Colonic mucosa (tissue), 4 donors: ENCODE data around the gene MMRN2. TPM values are rescaled to one million over a fixed set of nuclear protein-coding genes. Genes with fewer than 3 reads are reported as not detected.

ENCODE experiments used
- DNase-seq: peaks from one replicate; pipeline ENCODE4 v3.0.0-alpha.2; 2020
- H3K27ac ChIP-seq: fragments of 200-600 bp; one replicate; pipeline ENCODE4 v1.8.0; 2021
- H3K27me3 ChIP-seq: fragments of 200-600 bp; one replicate; pipeline ENCODE4 v1.8.0; 2021
- H3K36me3 ChIP-seq: fragments of 200-600 bp; one replicate; pipeline ENCODE4 v1.8.0; 2021
- H3K4me1 ChIP-seq: fragments of 200-600 bp; one replicate; pipeline ENCODE4 v1.8.0; 2021; ENCODE audit warnings: mild to moderate bottlenecking
- H3K4me3 ChIP-seq: fragments of 200-600 bp; one replicate; pipeline ENCODE4 v1.8.0; 2021
- H3K9ac ChIP-seq, 2 donors: one replicate each; pipeline ENCODE4 v1.7.0; 2013; ENCODE audit warnings: control low read depth in 2 of 2, low read depth in 2 of 2, low read length in 2 of 2
- H3K9me3 ChIP-seq: fragments of 200-600 bp; one replicate; pipeline ENCODE4 v1.8.0; 2021
- CTCF ChIP-seq: fragments of 200-600 bp; IDR thresholded peaks from one replicate; pipeline ENCODE4 v1.8.0; 2022; ENCODE audit warnings: antibody characterized with exemption, mild to moderate bottlenecking
- intact Hi-C: fragments of 100-400 bp; cut with DNase I; formaldehyde crosslinking; loops from one replicate; pipeline ENCODE4 v1.14.1; 2022
- total RNA-seq, 2 donors: library from RNA; stranded (reverse); fragmentation: NEBNext Ultra II Directional in 1 of 2; extraction: Animal tissue kit (Norgen Biotek cat#: 25700) in 1 of 2; gene quantifications; one replicate each; pipeline ENCODE4 v1.2.1, GENCODE V29; 2021
- donor health status: healthy.
- donor health status: DM: no; HTN: no; CAD: no.
- donor health status: DM: no; HTN: no; CAD: no.

MMRN2 gene
- total RNA-seq, 2 donors from 2014 or later = 3.4 to 7.4 TPM

GRCh38 chr10:86970162-86970981 lies 13.0 kb upstream of the MMRN2 start:
- Histone ChIP-seq H3K36me3 (no peaks in the 10 kb centered on the region), H3K9me3 (no peaks in the 10 kb centered on the region), H3K9ac (peak overlapping the region; percentile 77 to 81), H3K27me3 (no peaks in the 10 kb centered on the region), H3K27ac (peak overlapping the region; percentile 69), H3K4me1 (peaks cover 9% of the 10 kb centered on the region), H3K4me3 (peak overlapping the region; percentile 39)
- DNase-seq = peak; percentile 66
- no peak for TF ChIP-seq CTCF
- intact Hi-C loops = loop anchor here (10.0 kb wide), 1 partner anchor 124 kb away; the partner anchor contains the start of genes GLUD1 and SHLD2

- H3K9ac ChIP-seq = peak overlapping the region; percentile 77 to 81
- H3K9me3 ChIP-seq = no peaks in the 10 kb centered on the region
- no peak for DNase-seq
- H3K27ac ChIP-seq = peak overlapping the region; percentile 69
- H3K4me1 ChIP-seq = peaks cover 9% of the 10 kb centered on the region
- TF ChIP-seq CTCF = no peak
- H3K36me3 ChIP-seq = no peaks in the 10 kb centered on the region
- H3K27me3 ChIP-seq = no peaks in the 10 kb centered on the region
- H3K4me3 ChIP-seq = peak overlapping the region; percentile 39
- intact Hi-C loops = loop anchor here (10.0 kb wide), 1 partner anchor 125 kb away; the partner anchor contains the start of genes GLUD1 and SHLD2
These were observed 12.1 kb upstream of the MMRN2 start for GRCh38 chr10:86969421-86970041.

GRCh38 chr10:86968994-86969355 lies 11.6 kb upstream of the MMRN2 start:
- no peak for DNase-seq
- no peaks in the 10 kb centered on the region for H3K27me3 ChIP-seq
- no peaks in the 10 kb centered on the region for H3K36me3 ChIP-seq
- intact Hi-C loops = no loop called here
- peak overlapping the region; percentile 39 for H3K4me3 ChIP-seq
- H3K9me3 ChIP-seq = no peaks in the 10 kb centered on the region
- peaks cover 9% of the 10 kb centered on the region for H3K4me1 ChIP-seq
- peak overlapping the region; percentile 69 for H3K27ac ChIP-seq
- H3K9ac ChIP-seq = peak overlapping the region; percentile 81 to 83
- no peak for TF ChIP-seq CTCF

GRCh38 chr10:86968271-86968993 lies 11.0 kb upstream of the MMRN2 start, which contains the start of gene ADIRF:
ADIRF (plus strand) TSS chr10:86968482; CDS start chr10:86968545, 63 bp downstream.
- no peaks in the 10 kb centered on the region for H3K36me3 ChIP-seq

More at GRCh38 chr10:86968271-86968993, 11.0 kb upstream of the MMRN2 start, which contains the start of gene ADIRF:
- no peaks in the 10 kb centered on the region for H3K27me3 ChIP-seq
- intact Hi-C loops = no loop called here
- H3K27ac ChIP-seq = peak within 1 kb of the TSS; percentile 69
- H3K9me3 ChIP-seq = no peaks in the 10 kb centered on the region
- H3K4me1 ChIP-seq = peaks cover 9% of the 10 kb centered on the region
- peak within 1 kb of the TSS; percentile 39 for H3K4me3 ChIP-seq
- DNase-seq = peak; percentile 82
- H3K9ac ChIP-seq = peak within 1 kb of the TSS; percentile 81 to 83
- no peak for TF ChIP-seq CTCF
